Endothelial cell of umbilical vein (primary cell): ENCODE data around the gene ZBTB7A. TPM values are rescaled to one million over a fixed set of nuclear protein-coding genes. Genes with fewer than 3 reads are reported as not detected.

Source experiments
- BruUV-seq: library from RNA; stranded (reverse); fragments of 400-500 nt; replicated peaks from 2 replicates; lab custom pipeline; 2021; lab: Mats Ljungman, UMichigan
- CTCF ChIA-PET: fragments of 300-600, 350-600 bp; sonication (Branson Sonifier 250); formaldehyde crosslinking; loops from one replicate; lab custom pipeline; 2021; ENCODE audit warnings: antibody characterized with exemption, inconsistent platforms; lab: Charles Lee
- POLR2A ChIA-PET: fragments of 300-600, 350-600 bp; sonication (Branson Sonifier 250); formaldehyde crosslinking; loops from one replicate; lab custom pipeline; 2021; ENCODE audit warnings: antibody characterized with exemption, inconsistent platforms; lab: Charles Lee
- DNase-seq: peaks from one replicate; pipeline ENCODE4 v3.0.0-alpha.2; 2011; ENCODE audit warnings: low read depth, low spot score
- FAIRE-seq: peaks from 2 replicates; lab custom pipeline; 2011; peaks lifted over from hg19 to GRCh38; lab: Jason Lieb, UNC
- H2AFZ ChIP-seq: 2 replicates; pipeline ENCODE4 v1.6.0; 2012; ENCODE audit warnings: low read depth, low read length, control low read depth, inconsistent platforms
- H3K27ac ChIP-seq: 2 replicates; pipeline ENCODE4 v1.5.1; 2011; ENCODE audit warnings: low read depth, mild to moderate bottlenecking, control low read depth, low read length, moderate library complexity; ENCODE audit not compliant: insufficient read depth
- H3K27me3 ChIP-seq, 2 experiments: 2 replicates each; pipeline versions ENCODE4 v1.6.0 to v1.6.1; 2011; ENCODE audit warnings: low read length in 2 of 2, mixed read lengths in 1 of 2; ENCODE audit not compliant: control insufficient read depth in 2 of 2, insufficient read depth in 2 of 2
- H3K36me3 ChIP-seq, 2 experiments: 2 replicates in 1 of 2; 3 replicates in 1 of 2; pipeline ENCODE4 v1.5.1; 2011; ENCODE audit warnings: low read length in 2 of 2, mild to moderate bottlenecking in 1 of 2, moderate library complexity in 1 of 2; ENCODE audit not compliant: control insufficient read depth in 2 of 2, insufficient read depth in 2 of 2; ENCODE audit errors: extremely low read depth in 1 of 2
- H3K4me1 ChIP-seq: 3 replicates; pipeline ENCODE4 v1.5.1; 2011; ENCODE audit warnings: mild to moderate bottlenecking, low read length; ENCODE audit not compliant: control insufficient read depth, insufficient read depth; ENCODE audit errors: extremely low read depth
- H3K4me2 ChIP-seq: 2 replicates; pipeline ENCODE4 v1.6.1; 2011; ENCODE audit warnings: low read length, control low read depth, mixed read lengths; ENCODE audit not compliant: insufficient read depth
- H3K4me3 ChIP-seq, 3 experiments: fragments of 200-600 bp in 1 of 3; sonication (generic), shearing (Covaris generic) in 1 of 3; replicated peaks in 1 of 3; 2 replicates each; pipeline ENCODE4 v1.5.1; 2011 to 2016; ENCODE audit warnings: control low read depth in 3 of 3, low read length in 3 of 3, mild to moderate bottlenecking in 2 of 3, inconsistent platforms in 1 of 3, low read depth in 1 of 3, moderate library complexity in 1 of 3; ENCODE audit not compliant: insufficient read depth in 1 of 3
- H3K79me2 ChIP-seq: 2 replicates; pipeline ENCODE4 v1.6.0; 2012; ENCODE audit warnings: low read length, inconsistent platforms; ENCODE audit not compliant: control insufficient read depth, insufficient read depth
- H3K9ac ChIP-seq: replicated peaks from 2 replicates; pipeline ENCODE3; 2011; ENCODE audit warnings: low read length, control low read depth; ENCODE audit not compliant: insufficient read depth; ENCODE audit errors: extremely low read depth
- H3K9me1 ChIP-seq: replicated peaks from 3 replicates; pipeline ENCODE4 v1.6.0; 2011; ENCODE audit warnings: mild to moderate bottlenecking, low read length; ENCODE audit not compliant: control insufficient read depth, insufficient read depth; ENCODE audit errors: extremely low read depth
- H3K9me3 ChIP-seq: replicated peaks from 2 replicates; pipeline ENCODE4 v1.5.1; 2012; ENCODE audit warnings: low read length, inconsistent platforms; ENCODE audit not compliant: control insufficient read depth, insufficient read depth
- H4K20me1 ChIP-seq: replicated peaks from 2 replicates; pipeline ENCODE3; 2011; ENCODE audit warnings: mild to moderate bottlenecking, low read length; ENCODE audit not compliant: control insufficient read depth, insufficient read depth; ENCODE audit errors: extremely low read depth
- CTCF ChIP-seq, 2 donors: IDR thresholded peaks; 1 replicate in 1 of 2; 2 replicates in 1 of 2; pipeline ENCODE4 v1.5.1; 2011; ENCODE audit warnings: low read length in 2 of 2, mild to moderate bottlenecking in 2 of 2, moderate library complexity in 2 of 2, control low read depth in 1 of 2, inconsistent platforms in 1 of 2, low read depth in 1 of 2; ENCODE audit not compliant: insufficient read depth in 1 of 2; ENCODE audit errors: extremely low read depth in 1 of 2
- EZH2 ChIP-seq: IDR thresholded peaks from 2 replicates; pipeline ENCODE4 v1.6.1; 2012; ENCODE audit warnings: borderline replicate concordance, low read depth, mild to moderate bottlenecking, moderate library complexity, low read length, inconsistent platforms; ENCODE audit not compliant: severe bottlenecking
- FOS ChIP-seq: IDR thresholded peaks from 2 replicates; pipeline ENCODE4 v1.6.1; 2011; ENCODE audit warnings: mild to moderate bottlenecking, low read length, moderate library complexity, borderline replicate concordance; ENCODE audit not compliant: insufficient read depth
- GATA2 ChIP-seq: IDR thresholded peaks from 2 replicates; pipeline ENCODE4 v1.7.0; 2011; ENCODE audit warnings: low read depth, mild to moderate bottlenecking, moderate library complexity, mixed read lengths, low read length; ENCODE audit not compliant: insufficient read length, insufficient read depth
- JUN ChIP-seq: IDR thresholded peaks from 2 replicates; pipeline ENCODE4 v1.6.1; 2011; ENCODE audit warnings: borderline replicate concordance, low read depth; ENCODE audit not compliant: insufficient read length, insufficient read depth
- MYC ChIP-seq: IDR thresholded peaks from one replicate; pipeline ENCODE4 v1.6.1; 2011; ENCODE audit warnings: mild to moderate bottlenecking, low read depth, low read length
- POLR2A ChIP-seq: IDR thresholded peaks from 2 replicates; pipeline ENCODE4 v1.6.1; 2012; ENCODE audit warnings: low read depth, mild to moderate bottlenecking, control low read depth, low read length
- POLR2AphosphoS5 ChIP-seq: IDR thresholded peaks from 2 replicates; pipeline ENCODE4 v1.6.1; 2012; ENCODE audit warnings: low read depth, mild to moderate bottlenecking, control low read depth, low read length, moderate library complexity; ENCODE audit not compliant: insufficient read depth
- dilution Hi-C: fragments of 300-500 bp; cut with MboI; formaldehyde crosslinking; loops from one replicate; pipeline ENCODE4 v1.15.0; 2019; ENCODE audit warnings: low sequenced_read_pairs; ENCODE audit not compliant: extremely low pct_ligation_motif_present
- intact Hi-C: fragments of 100-400 bp; cut with micrococcal nuclease; formaldehyde crosslinking; loops from one replicate; pipeline ENCODE4 v1.10.0; 2022
- polyA plus RNA-seq, 4 experiments: library from polyadenylated mRNA; depleted of rRNA in 3 of 4; stranded (reverse) in 3 of 4; unstranded in 1 of 4; fragments of >200 nt; gene quantifications; 2 replicates each; pipeline versions ENCODE4 v1.2.1 to v1.2.3, GENCODE V29; 2011 to 2012; ENCODE audit warnings: missing spikeins in 1 of 4
- total RNA-seq: library from RNA; stranded (reverse); gene quantifications from 2 replicates; pipeline ENCODE4 v1.2.3, GENCODE V29; 2021
- TF ChIP-seq, protein P1 (sequence below): IDR thresholded peaks from 2 replicates; pipeline ENCODE4 v1.6.1; 2011; ENCODE audit not compliant: insufficient read depth, insufficient read length

The ZBTB7A gene
- total and polyA plus RNA-seq, 2 donors (not counting 3 experiments of a cell fraction or from before 2014, with no cell fraction given), result 8.2 to 29.0 TPM

DNA sequence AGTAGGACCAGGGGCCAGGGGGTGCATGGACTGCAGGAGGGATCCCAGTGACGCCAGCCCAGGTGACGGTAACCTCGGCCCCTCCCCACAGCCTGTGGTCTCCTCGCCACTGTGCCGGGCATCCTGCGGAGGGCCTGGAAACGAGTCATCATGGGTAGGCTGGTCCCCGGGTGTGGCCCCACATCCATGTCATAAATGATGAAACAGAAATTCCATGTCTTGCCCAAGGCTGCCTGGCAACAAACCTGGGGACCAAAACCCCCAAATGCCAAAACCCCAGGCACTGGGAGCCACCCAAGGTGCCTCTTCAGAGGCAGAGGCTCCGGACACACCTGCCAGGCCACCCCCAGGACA, 36.4 kb upstream of the ZBTB7A start:
- ChIA-PET POLR2A (no interaction called here), CTCF (no interaction called here)
- FAIRE-seq (no peak), DNase-seq (no peak)
- H3K27me3 ChIP-seq, result no peaks in the 10 kb centered on the region
- H3K9ac ChIP-seq, result no peak overlapping the region
- no peaks in the 10 kb centered on the region for H3K79me2 ChIP-seq
- no peak overlapping the region for H2AFZ ChIP-seq
- TF ChIP-seq MYC, result no peak
- TF ChIP-seq, protein P1, sequence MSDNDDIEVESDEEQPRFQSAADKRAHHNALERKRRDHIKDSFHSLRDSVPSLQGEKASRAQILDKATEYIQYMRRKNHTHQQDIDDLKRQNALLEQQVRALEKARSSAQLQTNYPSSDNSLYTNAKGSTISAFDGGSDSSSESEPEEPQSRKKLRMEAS, result no peak
- no peak for TF ChIP-seq POLR2A
- no peak for TF ChIP-seq GATA2
- TF ChIP-seq EZH2, result no peak
- peaks cover 11 to 53% of the 10 kb centered on the region in 2 experiments for H3K36me3 ChIP-seq
- H4K20me1 ChIP-seq, result no peaks in the 10 kb centered on the region
- H3K9me1 ChIP-seq, result no peaks in the 10 kb centered on the region
- BruUV-seq, result no TSS peak
- dilution Hi-C loops, result no loop called here
- no peaks in the 10 kb centered on the region for H3K9me3 ChIP-seq
- no peak overlapping the region for H3K4me2 ChIP-seq
- no peak overlapping the region for H3K27ac ChIP-seq
- no peaks in the 10 kb centered on the region for H3K4me1 ChIP-seq
- H3K4me3 ChIP-seq, result no peak overlapping the region
- intact Hi-C loops, result no loop called here

- peaks cover 13 to 53% of the 10 kb centered on the region in 2 experiments for H3K36me3 ChIP-seq
These were observed 35.8 kb upstream of the ZBTB7A start for GRCh38 chr19:4102339-4103079.

More at GRCh38 chr19:4102339-4103079, 35.8 kb upstream of the ZBTB7A start:
- no peak for TF ChIP-seq JUN
- no peak for TF ChIP-seq POLR2AphosphoS5
- no peak for TF ChIP-seq CTCF (IDR thresholded peaks at IDR 0.05; ENCODE audit: extremely low read depth in 1 of 2, insufficient read depth in 1 of 2, low read depth in 1 of 2, low read length in 2 of 2)
- no peak for TF ChIP-seq FOS
- TF ChIP-seq POLR2A, result no peak
- no peak for TF ChIP-seq MYC
- no peak for TF ChIP-seq GATA2
- TF ChIP-seq, protein P1, result no peak
- TF ChIP-seq EZH2, result no peak
- H3K4me2 ChIP-seq, result no peak overlapping the region
- no peaks in the 10 kb centered on the region for H3K27me3 ChIP-seq
- no peak overlapping the region for H3K27ac ChIP-seq
- H3K4me3 ChIP-seq, result no peak overlapping the region
- no peaks in the 10 kb centered on the region for H3K79me2 ChIP-seq
- no peak overlapping the region for H2AFZ ChIP-seq
- BruUV-seq, result no TSS peak
- H4K20me1 ChIP-seq, result no peaks in the 10 kb centered on the region
- dilution Hi-C loops, result no loop called here
- no peak overlapping the region for H3K9ac ChIP-seq
- H3K9me1 ChIP-seq, result no peaks in the 10 kb centered on the region
- no peak for FAIRE-seq
- ChIA-PET POLR2A (no interaction called here), CTCF (no interaction called here)
- no peak for DNase-seq
- H3K4me1 ChIP-seq, result no peaks in the 10 kb centered on the region
- intact Hi-C loops, result no loop called here
- H3K9me3 ChIP-seq, result no peaks in the 10 kb centered on the region
